Thyroid gland (tissue), 4 donors: ENCODE data around the gene PADI4. TPM values are rescaled to one million over a fixed set of nuclear protein-coding genes. Genes with fewer than 3 reads are reported as not detected.

ENCODE experiments used
- DNase-seq, 2 donors: peaks; one replicate each; pipeline ENCODE4 v3.0.0-alpha.2; 2019
- H3K27ac ChIP-seq, 3 donors: fragments of 200-600 bp; sonication (generic); 1 replicate in 2 of 3; 2 replicates in 1 of 3; pipeline ENCODE4 v1.5.1; 2016 to 2019; ENCODE audit warnings: mild to moderate bottlenecking in 1 of 3, moderate library complexity in 1 of 3
- H3K27me3 ChIP-seq: fragments of 200-600 bp; sonication (generic); one replicate; pipeline ENCODE4 v1.5.1; 2019
- H3K36me3 ChIP-seq, 2 donors: fragments of 200-600 bp; sonication (generic); one replicate each; pipeline ENCODE4 v1.5.1; 2016 to 2019
- H3K4me1 ChIP-seq, 2 donors: fragments of 200-600 bp; sonication (generic); one replicate each; pipeline ENCODE4 v1.5.1; 2017 to 2019
- H3K4me3 ChIP-seq, 3 donors: fragments of 200-600 bp; sonication (generic); replicated peaks in 1 of 3; 1 replicate in 2 of 3; 2 replicates in 1 of 3; pipeline ENCODE4 v1.5.1; 2016; ENCODE audit warnings: mild to moderate bottlenecking in 1 of 3
- H3K9me3 ChIP-seq: fragments of 200-600 bp; sonication (generic); one replicate; pipeline ENCODE4 v1.5.1; 2017
- POLR2A ChIP-seq, 2 donors: fragments of 450-650 bp; IDR thresholded peaks; one replicate each; pipeline ENCODE4 v1.6.1; 2017; ENCODE audit warnings: antibody characterized with exemption in 2 of 2, mild to moderate bottlenecking in 2 of 2, moderate library complexity in 1 of 2
- WGBS, 2 donors: methylation state at CpG; one replicate each; pipeline ENCODE4 v1.1.5; 2017; 5-methylcytosine and 5-hydroxymethylcytosine counted together
- intact Hi-C: fragments of 100-400 bp; cut with DNase I; formaldehyde crosslinking; loops from one replicate; pipeline ENCODE4 v1.15.1; 2023
- total RNA-seq, 4 donors: library from RNA; depleted of rRNA; stranded (reverse); fragments of >200 nt; gene quantifications; one replicate each; pipeline ENCODE4 v1.2.3, GENCODE V29; 2016
- TF ChIP-seq, protein P1 (sequence below), 6 experiments: fragments of 200-600 bp in 3 of 6; fragments of 450-650 bp in 3 of 6; sonication (generic) in 3 of 6; IDR thresholded peaks; one replicate each; pipeline ENCODE4 v1.5.1; 2016 to 2019; ENCODE audit warnings: antibody characterized with exemption in 6 of 6, mild to moderate bottlenecking in 2 of 6, inconsistent platforms in 1 of 6, moderate library complexity in 1 of 6

PADI4 gene
- total RNA-seq, 4 donors from 2014 or later, result 0.45 TPM; not detected in 3

DNA sequence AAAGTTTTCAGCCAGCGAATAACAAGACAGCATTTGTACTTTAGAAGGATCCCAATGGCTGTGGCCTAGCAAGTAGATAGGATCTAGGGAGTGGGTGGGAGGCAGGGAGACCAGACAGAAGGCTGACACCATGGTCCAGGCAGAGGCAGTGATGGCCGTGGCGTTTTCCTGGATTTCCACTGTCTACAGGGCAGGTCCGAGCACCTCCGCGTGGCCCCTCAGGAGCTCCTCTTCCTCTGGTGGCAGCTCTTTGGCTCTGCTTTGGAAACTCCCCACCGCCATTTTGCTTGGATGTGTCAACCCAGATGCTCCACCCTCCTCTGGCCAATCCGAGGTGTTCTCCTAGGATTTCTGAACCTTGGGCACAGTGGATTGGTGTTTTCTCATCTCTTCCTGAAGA lies 25.1 kb downstream of the PADI4 start:
- Histone ChIP-seq H3K4me3 (no peak overlapping the region), H3K9me3 (no peaks in the 10 kb centered on the region), H3K36me3 (no peaks in the 10 kb centered on the region), H3K27ac (no peak overlapping the region), H3K4me1 (no peaks in the 10 kb centered on the region), H3K27me3 (no peaks in the 10 kb centered on the region)
- TF ChIP-seq, protein P1, sequence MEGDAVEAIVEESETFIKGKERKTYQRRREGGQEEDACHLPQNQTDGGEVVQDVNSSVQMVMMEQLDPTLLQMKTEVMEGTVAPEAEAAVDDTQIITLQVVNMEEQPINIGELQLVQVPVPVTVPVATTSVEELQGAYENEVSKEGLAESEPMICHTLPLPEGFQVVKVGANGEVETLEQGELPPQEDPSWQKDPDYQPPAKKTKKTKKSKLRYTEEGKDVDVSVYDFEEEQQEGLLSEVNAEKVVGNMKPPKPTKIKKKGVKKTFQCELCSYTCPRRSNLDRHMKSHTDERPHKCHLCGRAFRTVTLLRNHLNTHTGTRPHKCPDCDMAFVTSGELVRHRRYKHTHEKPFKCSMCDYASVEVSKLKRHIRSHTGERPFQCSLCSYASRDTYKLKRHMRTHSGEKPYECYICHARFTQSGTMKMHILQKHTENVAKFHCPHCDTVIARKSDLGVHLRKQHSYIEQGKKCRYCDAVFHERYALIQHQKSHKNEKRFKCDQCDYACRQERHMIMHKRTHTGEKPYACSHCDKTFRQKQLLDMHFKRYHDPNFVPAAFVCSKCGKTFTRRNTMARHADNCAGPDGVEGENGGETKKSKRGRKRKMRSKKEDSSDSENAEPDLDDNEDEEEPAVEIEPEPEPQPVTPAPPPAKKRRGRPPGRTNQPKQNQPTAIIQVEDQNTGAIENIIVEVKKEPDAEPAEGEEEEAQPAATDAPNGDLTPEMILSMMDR (IDR thresholded peaks at IDR 0.05), result no peak
- TF ChIP-seq POLR2A (IDR thresholded peaks at IDR 0.05), result no peak
- 94 to 95% methylated on average over 7 to 8 of the region's 8 CpGs for WGBS, 2 donors
- intact Hi-C loops, result no loop called here
- DNase-seq, result no peak

DNA sequence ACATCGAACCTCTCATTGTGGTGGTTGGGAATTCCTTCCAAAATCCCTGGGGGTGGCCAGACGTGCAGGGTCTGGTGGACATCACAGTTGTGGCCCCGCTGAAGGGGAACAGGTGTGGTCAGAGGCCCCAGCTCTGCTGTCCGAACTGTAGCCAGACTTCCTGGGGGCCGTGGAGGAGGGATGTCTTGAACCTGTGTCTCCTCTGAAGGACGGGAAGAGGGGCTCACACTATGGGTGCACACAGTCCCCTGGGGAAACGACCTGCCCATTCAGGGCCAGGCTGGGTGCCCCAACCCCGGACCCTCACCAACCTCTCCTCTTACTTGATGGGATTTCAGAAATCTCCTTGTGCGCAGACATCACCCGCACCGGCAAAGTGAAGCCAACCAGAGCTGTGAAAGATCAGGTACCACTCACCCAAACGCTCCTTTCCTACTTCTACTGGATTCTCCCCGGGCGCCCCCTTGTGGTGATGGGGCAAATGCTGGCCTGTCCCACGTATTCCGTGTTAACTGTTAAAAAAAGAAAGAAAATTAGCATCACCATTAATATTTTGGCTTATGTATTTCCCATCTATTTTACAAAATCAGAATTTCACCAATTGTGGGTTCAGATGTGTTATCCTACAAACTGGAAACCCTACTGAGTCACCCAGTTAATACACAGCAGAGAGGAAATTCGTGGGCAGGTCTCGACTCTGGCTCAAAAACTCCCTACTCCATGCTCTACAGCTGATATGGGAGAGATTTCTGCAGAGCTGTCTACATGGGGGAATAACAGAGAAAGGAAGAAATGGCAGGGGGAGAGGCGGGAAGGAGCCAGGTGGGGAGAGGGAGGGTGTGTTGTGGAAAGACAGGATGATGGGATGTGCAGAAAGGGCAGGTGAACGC lies 28.1 kb downstream of the PADI4 start:
- no peaks in the 10 kb centered on the region for H3K9me3 ChIP-seq
- H3K4me1 ChIP-seq, result no peaks in the 10 kb centered on the region
- no peaks in the 10 kb centered on the region for H3K27me3 ChIP-seq
- no peak for TF ChIP-seq POLR2A (IDR thresholded peaks at IDR 0.05)
- TF ChIP-seq, protein P1 (IDR thresholded peaks at IDR 0.05), result peak in 5 of 6 experiments; percentile 31 to 67 (median 53)
- peak; percentile 42 to 58 for DNase-seq
- H3K36me3 ChIP-seq, result no peaks in the 10 kb centered on the region
- no peak overlapping the region for H3K4me3 ChIP-seq
- WGBS, 2 donors, result 23 to 30% methylated on average over 13 to 19 of the region's 20 CpGs
- H3K27ac ChIP-seq, result no peak overlapping the region
- intact Hi-C loops, result no loop called here

DNA sequence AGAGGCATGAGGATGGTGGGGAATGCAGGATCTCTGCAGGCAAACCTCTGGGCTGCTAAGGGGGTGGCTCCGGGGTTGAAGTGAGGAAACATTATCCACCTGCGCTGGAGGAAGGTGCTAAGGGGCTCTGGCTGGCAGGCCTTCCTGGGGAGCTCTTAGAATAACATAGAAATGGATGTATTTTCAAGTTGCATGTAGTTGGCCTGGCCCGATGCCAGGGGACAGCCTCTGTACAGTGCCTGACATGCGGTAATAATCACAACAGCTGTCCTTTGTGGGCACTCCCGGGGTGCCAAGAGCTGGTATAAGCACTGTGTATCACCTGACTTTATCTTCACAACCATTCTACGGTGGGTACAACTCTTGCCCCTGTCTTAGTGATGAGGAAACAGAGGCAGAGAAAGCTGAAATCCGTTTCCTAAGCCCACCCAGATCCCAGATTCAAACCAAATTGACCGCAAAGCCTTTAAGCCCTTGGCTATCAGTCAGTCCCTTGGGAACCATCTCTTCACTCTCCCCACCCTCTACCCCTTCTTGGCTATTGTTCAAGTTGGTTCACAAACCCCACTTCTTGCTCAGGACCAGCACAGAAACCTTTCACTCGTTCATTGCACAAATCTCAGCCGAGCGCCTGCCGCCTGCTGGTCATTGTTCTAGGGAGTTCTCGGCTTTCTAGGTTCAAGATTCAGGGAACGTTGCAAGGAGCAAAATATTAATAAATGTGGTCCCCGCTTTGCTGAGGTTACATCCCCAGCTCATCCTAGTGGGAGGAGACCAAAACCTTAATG lies 30.9 kb downstream of the PADI4 start:
- no peak overlapping the region for H3K4me3 ChIP-seq
- H3K27ac ChIP-seq, result no peak overlapping the region
- WGBS, 2 donors, result 65 to 67% methylated on average over 15 of the region's 15 CpGs
- no peaks in the 10 kb centered on the region for H3K36me3 ChIP-seq
- no peaks in the 10 kb centered on the region for H3K4me1 ChIP-seq
- H3K27me3 ChIP-seq, result no peaks in the 10 kb centered on the region
- intact Hi-C loops, result no loop called here
- TF ChIP-seq, protein P1 (IDR thresholded peaks at IDR 0.05), result no peak
- no peak for TF ChIP-seq POLR2A (IDR thresholded peaks at IDR 0.05)
- no peak for DNase-seq
- no peaks in the 10 kb centered on the region for H3K9me3 ChIP-seq

DNA sequence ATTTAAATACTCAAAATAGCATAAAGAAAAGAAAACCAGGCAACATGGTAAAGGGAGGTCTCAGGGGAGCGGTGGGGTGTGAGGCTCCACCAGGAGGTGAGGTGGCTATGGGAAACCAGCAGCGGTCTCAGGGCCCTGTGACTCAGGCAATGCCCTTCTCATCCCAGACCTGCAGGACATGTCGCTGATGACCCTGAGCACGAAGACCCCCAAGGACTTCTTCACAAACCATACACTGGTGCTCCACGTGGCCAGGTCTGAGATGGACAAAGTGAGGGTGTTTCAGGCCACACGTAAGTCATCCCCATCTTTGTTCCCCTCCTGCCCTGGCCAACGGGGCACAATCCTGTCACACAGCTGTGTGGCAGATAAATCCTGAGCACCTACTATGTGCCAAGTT lies 31.5 kb downstream of the PADI4 start:
- intact Hi-C loops, result no loop called here
- H3K27me3 ChIP-seq, result no peaks in the 10 kb centered on the region
- DNase-seq, result no peak
- TF ChIP-seq, protein P1 (IDR thresholded peaks at IDR 0.05), result no peak
- TF ChIP-seq POLR2A (IDR thresholded peaks at IDR 0.05), result no peak
- no peaks in the 10 kb centered on the region for H3K36me3 ChIP-seq
- 78% methylated on average over 6 to 7 of the region's 7 CpGs for WGBS, 2 donors
- H3K4me1 ChIP-seq, result no peaks in the 10 kb centered on the region
- no peaks in the 10 kb centered on the region for H3K9me3 ChIP-seq
- no peak overlapping the region for H3K27ac ChIP-seq
- H3K4me3 ChIP-seq, result no peak overlapping the region

DNA sequence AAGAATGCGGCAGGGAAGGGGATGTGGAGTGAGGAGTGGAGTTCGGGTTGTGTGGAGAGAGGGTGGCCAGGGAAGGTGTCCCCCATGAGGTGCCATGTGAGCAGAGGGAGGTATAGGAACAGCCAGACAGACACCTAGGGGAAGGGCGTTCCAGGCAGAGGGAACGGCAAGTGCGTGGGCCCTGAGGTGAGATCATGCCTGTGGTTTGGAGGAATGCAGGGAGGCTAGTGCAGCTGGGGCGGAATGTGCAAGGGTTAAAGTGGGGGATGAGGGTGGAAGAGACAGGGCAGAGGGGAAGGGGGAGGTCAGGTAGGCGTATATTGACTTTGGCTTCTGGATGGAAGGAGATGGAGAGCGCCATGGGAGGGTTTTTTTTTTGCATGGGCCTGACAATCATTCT lies 32.4 kb downstream of the PADI4 start:
- intact Hi-C loops, result no loop called here
- Histone ChIP-seq H3K4me3 (no peak overlapping the region), H3K9me3 (no peaks in the 10 kb centered on the region), H3K27me3 (no peaks in the 10 kb centered on the region), H3K4me1 (no peaks in the 10 kb centered on the region), H3K36me3 (no peaks in the 10 kb centered on the region), H3K27ac (no peak overlapping the region)
- DNase-seq, result no peak
- WGBS, 2 donors, result 83 to 85% methylated on average over 8 of the region's 8 CpGs
- TF ChIP-seq POLR2A (IDR thresholded peaks at IDR 0.05), result no peak
- TF ChIP-seq, protein P1 (IDR thresholded peaks at IDR 0.05), result no peak
